Measurements from ENCODE around the gene GANC. TPM values are rescaled to one million over a fixed set of nuclear protein-coding genes. Genes with fewer than 3 reads are reported as not detected.
"Not testable (repeated sequence)": the region's sequence is repeated elsewhere in the genome, so short reads cannot be mapped to it uniquely, and the experiment has no call there.

GANC gene
- polyA plus RNA-seq, 6 donors from 2014 or later, result 20.8 to 48.7 (median 36.6) TPM

DNA sequence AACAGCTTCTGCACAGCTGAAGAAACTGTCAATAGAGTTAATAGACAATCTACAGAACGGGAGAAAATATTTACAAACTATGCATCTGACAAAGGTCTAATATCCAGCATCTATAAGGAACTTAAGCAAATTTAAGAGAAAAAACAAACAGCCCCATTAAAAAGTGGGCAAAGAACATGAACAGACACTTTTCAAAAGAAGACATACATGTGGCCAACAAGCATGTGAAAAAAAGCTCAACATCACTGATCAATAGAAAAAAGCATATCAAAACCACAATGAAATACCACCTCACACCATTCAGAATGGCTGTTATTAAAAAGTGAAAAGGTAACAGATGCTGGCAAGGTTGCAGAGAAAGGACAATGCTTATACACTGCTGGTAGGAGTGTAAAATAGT is 63.6 kb downstream of the GANC start:
- not testable (repeated sequence) for H3K4me1 Mint-ChIP-seq, H3K27ac Mint-ChIP-seq

DNA sequence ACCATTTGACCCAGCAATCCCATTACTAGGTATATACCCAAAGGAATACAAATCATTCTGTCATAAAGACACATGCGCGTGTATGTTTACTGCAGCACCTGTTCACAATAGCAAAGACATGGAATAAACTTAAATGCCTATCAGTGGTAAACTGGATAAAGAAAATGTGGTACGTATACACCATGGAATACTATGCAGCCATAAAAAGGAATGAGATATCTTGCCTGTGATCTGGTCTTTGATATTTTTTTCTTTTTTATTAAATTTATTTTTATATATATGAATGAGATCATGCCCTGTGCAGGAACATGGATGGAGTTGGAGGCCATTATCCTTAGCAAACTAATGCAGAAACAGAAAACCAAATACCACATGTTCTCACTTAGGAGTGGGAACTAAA is 64.1 kb downstream of the GANC start:
- ATAC-seq (ENCODE audit: low read depth in 2 of 2); DNase-seq; H3K4me1 Mint-ChIP-seq; H3K27me3 Mint-ChIP-seq; H3K4me3 Mint-ChIP-seq: not testable (repeated sequence)
- Mint-ChIP-seq H3K36me3 (peaks cover 10 to 15% of the 10 kb centered on the region in 2 donors), H3K9me3 (peaks cover 0 to 22% (median 15%) of the 10 kb centered on the region in 7 donors), H3K27ac (peak overlapping the region in 2 of 6 donors; percentile 76 to 79)

More for the DNA sequence above, 63.6 kb downstream of the GANC start:
- H3K27me3 Mint-ChIP-seq; DNase-seq; H3K4me3 Mint-ChIP-seq; ATAC-seq (ENCODE audit: low read depth in 2 of 2): not testable (repeated sequence)
- H3K9me3 Mint-ChIP-seq, result peaks cover 0 to 22% (median 15%) of the 10 kb centered on the region in 7 donors
- peaks cover 10 to 15% of the 10 kb centered on the region in 2 donors for H3K36me3 Mint-ChIP-seq

DNA sequence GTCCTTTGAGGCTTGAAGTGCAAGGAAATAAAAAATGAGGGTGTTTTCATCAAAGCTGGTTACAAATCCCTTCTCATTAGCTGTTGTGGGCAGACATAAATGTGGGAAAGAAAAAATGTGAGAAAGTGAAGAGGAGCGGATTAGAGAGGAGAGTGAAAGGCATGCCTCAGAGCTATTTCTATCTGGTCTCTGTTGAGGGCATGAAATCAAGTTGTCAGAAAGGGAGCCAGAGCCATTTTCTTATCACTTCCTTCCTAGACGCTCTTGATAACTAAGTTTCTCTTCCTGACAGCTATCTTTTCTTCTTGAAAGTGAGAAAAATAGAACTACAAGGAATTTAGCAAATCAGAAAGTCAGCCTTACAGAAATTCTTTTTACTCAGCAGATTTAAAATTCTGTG is 65.5 kb downstream of the GANC start:
- H3K36me3 Mint-ChIP-seq, result peaks cover 17 to 24% of the 10 kb centered on the region in 2 donors
- peaks cover 0 to 22% (median 15%) of the 10 kb centered on the region in 7 donors for H3K9me3 Mint-ChIP-seq
- peak overlapping the region in 1 of 6 donors; percentile 30 for H3K27ac Mint-ChIP-seq
- H3K27me3 Mint-ChIP-seq, result no peaks in the 10 kb centered on the region
- no peak for ATAC-seq (ENCODE audit: low read depth in 2 of 2)
- H3K4me3 Mint-ChIP-seq, result no peak overlapping the region
- no peaks in the 10 kb centered on the region for H3K4me1 Mint-ChIP-seq
- no peak for DNase-seq

DNA sequence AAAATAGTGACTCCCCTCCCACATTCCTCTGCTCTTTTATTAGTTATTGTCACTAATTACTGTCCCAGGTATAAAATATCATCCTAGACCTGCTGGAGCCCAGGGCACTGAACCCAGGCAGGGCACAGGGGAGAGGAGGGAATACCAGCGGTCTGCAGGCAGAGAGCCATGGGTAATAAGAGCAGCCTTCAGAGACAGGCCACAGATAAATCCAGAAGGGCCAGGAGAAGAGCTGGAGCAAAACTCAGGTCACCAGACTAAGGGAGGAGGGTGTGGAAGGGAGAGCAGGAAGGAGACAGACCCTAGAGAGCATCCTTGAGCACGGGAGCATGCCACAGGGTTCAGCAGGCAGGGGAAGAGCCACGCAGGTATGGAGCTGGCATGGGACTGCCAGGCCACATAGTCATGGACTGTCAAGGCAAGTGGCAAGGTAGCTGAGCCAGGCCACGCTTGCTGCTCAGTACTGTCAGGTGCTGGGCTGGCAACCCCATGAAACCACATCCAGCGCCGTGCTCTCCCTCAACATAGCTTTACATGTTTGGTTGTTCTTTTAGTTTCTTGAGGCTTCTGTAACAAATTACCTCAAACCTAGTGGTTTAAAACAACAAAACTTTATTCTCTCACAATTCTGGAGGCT is 70.7 kb downstream of the GANC start:
- H3K9me3 Mint-ChIP-seq, result no peaks in the 10 kb centered on the region
- DNase-seq (no peak), ATAC-seq (ENCODE audit: low read depth in 2 of 2) (no peak)
- H3K4me3 Mint-ChIP-seq, result peak overlapping the region in 1 of 8 donors; percentile 31
- H3K4me1 Mint-ChIP-seq, result no peaks in the 10 kb centered on the region
- H3K27ac Mint-ChIP-seq, result peak overlapping the region in 2 of 6 donors; percentile 36 to 47
- no peaks in the 10 kb centered on the region for H3K27me3 Mint-ChIP-seq
- peaks cover 28 to 50% of the 10 kb centered on the region in 2 donors for H3K36me3 Mint-ChIP-seq

DNA sequence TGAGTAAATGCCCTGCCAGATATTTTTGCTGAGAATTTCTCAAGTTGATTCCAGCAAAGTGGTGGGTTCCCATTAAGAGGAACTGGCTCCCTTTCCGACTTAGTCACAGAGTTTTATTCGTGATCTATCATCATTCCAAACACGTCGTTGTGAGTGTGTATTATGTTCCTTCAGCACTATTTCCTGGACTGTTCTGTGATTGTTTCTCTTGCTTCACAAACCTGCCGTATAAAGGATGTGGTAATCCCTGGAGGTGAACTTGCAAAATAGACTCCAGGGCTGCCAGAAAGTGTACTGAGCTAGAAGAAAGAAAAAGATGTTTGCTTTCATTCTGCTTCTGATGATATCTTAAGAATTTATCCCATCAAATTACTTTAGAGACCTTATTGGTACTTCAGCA is 71.8 kb downstream of the GANC start:
- no peak for ATAC-seq (ENCODE audit: low read depth in 2 of 2)
- Mint-ChIP-seq H3K36me3 (peaks cover 28 to 52% of the 10 kb centered on the region in 2 donors), H3K27me3 (no peaks in the 10 kb centered on the region), H3K9me3 (no peaks in the 10 kb centered on the region), H3K4me1 (no peaks in the 10 kb centered on the region), H3K27ac (no peak overlapping the region), H3K4me3 (no peak overlapping the region)
- DNase-seq, result no peak

DNA sequence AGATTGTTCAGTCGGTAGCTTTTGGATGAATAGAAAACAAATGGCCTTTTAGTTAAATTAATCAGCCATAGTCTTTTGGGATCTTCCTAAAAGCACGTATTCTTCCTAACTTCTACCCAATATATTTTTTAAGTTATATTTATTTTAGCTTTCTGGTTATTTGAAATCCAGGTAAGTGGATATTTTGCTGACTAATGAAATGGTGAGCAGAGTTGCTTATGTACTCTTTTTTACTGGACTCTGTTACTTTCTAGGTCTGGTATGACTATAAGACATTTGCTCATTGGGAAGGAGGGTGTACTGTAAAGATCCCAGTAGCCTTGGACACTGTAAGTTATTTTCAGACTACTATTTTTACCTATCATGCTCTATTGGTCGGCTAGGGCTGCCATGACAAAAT is 72.5 kb downstream of the GANC start:
- no peak for ATAC-seq (ENCODE audit: low read depth in 2 of 2)
- H3K36me3 Mint-ChIP-seq, result peaks cover 28 to 55% of the 10 kb centered on the region in 2 donors
- no peaks in the 10 kb centered on the region for H3K27me3 Mint-ChIP-seq
- H3K9me3 Mint-ChIP-seq, result no peaks in the 10 kb centered on the region
- H3K4me3 Mint-ChIP-seq, result no peak overlapping the region
- H3K27ac Mint-ChIP-seq, result peak overlapping the region in 1 of 6 donors; percentile 4
- H3K4me1 Mint-ChIP-seq, result no peaks in the 10 kb centered on the region
- no peak for DNase-seq

DNA sequence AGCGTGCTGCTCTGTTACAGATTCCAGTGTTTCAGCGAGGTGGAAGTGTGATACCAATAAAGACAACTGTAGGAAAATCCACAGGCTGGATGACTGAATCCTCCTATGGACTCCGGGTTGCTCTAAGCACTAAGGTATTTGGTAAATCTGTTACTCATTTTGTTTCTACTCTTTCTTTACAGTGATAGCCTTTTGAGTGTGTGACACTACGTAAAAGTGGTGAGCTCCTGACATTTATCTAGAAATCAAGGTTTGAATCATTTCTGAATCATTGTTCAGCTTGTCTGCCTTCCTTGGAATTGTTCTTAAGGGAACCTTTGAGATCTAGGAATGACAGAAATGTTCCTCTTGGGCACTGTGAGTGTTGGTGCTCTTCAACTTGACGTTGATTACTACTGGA is 75.1 kb downstream of the GANC start:
- no peaks in the 10 kb centered on the region for H3K27me3 Mint-ChIP-seq
- ATAC-seq (ENCODE audit: low read depth in 2 of 2) (no peak), DNase-seq (no peak)
- no peaks in the 10 kb centered on the region for H3K9me3 Mint-ChIP-seq
- H3K4me1 Mint-ChIP-seq, result no peaks in the 10 kb centered on the region
- H3K4me3 Mint-ChIP-seq, result no peak overlapping the region
- peak overlapping the region in 1 of 6 donors; percentile 39 for H3K27ac Mint-ChIP-seq
- H3K36me3 Mint-ChIP-seq, result peaks cover 40 to 69% of the 10 kb centered on the region in 2 donors

DNA sequence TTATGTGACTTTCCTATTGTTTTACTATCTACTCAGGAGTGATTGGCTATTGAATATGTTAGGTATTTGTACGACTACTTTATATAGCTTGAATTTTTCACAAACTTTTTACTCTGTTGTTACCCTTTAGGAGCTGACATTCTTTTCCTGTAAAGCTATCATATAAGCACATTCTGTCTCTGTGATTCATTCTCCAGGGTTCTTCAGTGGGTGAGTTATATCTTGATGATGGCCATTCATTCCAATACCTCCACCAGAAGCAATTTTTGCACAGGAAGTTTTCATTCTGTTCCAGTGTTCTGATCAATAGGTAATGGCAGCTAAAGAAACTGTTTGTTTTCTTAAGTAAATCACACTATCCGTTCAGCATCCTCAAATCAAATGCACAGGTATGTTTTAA is 76.2 kb downstream of the GANC start:
- Mint-ChIP-seq H3K4me3 (no peak overlapping the region), H3K4me1 (no peaks in the 10 kb centered on the region), H3K27ac (peak overlapping the region in 2 of 6 donors; percentile 2 to 55), H3K9me3 (no peaks in the 10 kb centered on the region), H3K27me3 (no peaks in the 10 kb centered on the region), H3K36me3 (peaks cover 35 to 66% of the 10 kb centered on the region in 2 donors)
- DNase-seq, result no peak
- no peak for ATAC-seq (ENCODE audit: low read depth in 2 of 2)

DNA sequence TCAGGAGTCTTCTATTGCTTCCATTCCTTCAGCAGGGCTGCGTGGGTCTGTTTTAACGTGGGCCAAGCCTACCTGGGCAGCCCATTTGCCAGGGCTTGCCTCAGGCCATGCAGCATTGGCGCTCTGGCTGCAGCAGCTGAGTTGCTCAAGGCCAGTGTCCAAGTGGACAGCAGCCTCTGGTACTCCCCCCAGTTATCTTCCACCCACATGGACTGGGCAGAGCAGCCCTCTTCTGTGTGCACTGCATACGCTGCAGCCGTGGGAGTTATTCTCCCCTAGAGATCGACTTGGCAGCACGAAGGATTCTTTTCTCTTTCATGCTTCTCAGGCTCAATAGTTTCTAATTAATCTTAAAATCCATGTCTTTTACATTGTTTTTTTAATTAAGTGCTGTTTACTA is 79.4 kb downstream of the GANC start:
- Mint-ChIP-seq H3K4me1 (no peaks in the 10 kb centered on the region), H3K36me3 (peaks cover 22 to 40% of the 10 kb centered on the region in 2 donors), H3K27ac (no peak overlapping the region), H3K27me3 (no peaks in the 10 kb centered on the region), H3K9me3 (no peaks in the 10 kb centered on the region), H3K4me3 (no peak overlapping the region)
- ATAC-seq (ENCODE audit: low read depth in 2 of 2) (no peak), DNase-seq (no peak)

GRCh38 chr15:42353061-42353460 is 80.1 kb downstream of the GANC start:
- H3K27me3 Mint-ChIP-seq, result no peaks in the 10 kb centered on the region
- H3K27ac Mint-ChIP-seq, result peak overlapping the region in 1 of 6 donors; percentile 53
- no peak overlapping the region for H3K4me3 Mint-ChIP-seq
- DNase-seq (no peak), ATAC-seq (ENCODE audit: low read depth in 2 of 2) (no peak)
- peaks cover 22 to 36% of the 10 kb centered on the region in 2 donors for H3K36me3 Mint-ChIP-seq
- H3K9me3 Mint-ChIP-seq, result no peaks in the 10 kb centered on the region
- no peaks in the 10 kb centered on the region for H3K4me1 Mint-ChIP-seq

DNA sequence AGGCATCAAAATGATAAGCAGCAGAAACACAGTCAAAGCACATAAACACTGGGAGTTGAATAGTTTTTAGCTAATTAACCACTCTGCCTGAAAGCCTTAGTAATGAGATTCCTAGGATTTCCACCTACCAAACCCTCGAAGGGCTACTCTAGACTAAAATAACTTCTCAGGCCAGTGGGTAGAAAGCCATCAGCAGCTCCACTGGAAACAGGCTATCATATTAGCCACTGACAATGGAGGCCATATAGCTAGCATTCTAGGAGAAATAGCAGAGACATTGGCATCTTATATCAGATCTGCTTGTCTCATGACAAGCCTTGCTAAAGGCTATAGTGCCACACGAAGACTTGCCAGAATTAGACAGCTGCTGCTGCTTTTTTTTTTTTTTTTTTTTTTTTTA is 81.8 kb downstream of the GANC start:
- Mint-ChIP-seq H3K4me1 (peaks cover 0 to 4% (median 0%) of the 10 kb centered on the region in 3 donors), H3K9me3 (no peaks in the 10 kb centered on the region), H3K27ac (no peak overlapping the region), H3K36me3 (peaks cover 25 to 30% of the 10 kb centered on the region in 2 donors), H3K4me3 (no peak overlapping the region), H3K27me3 (no peaks in the 10 kb centered on the region)
- DNase-seq, result no peak
- no peak for ATAC-seq (ENCODE audit: low read depth in 2 of 2)

DNA sequence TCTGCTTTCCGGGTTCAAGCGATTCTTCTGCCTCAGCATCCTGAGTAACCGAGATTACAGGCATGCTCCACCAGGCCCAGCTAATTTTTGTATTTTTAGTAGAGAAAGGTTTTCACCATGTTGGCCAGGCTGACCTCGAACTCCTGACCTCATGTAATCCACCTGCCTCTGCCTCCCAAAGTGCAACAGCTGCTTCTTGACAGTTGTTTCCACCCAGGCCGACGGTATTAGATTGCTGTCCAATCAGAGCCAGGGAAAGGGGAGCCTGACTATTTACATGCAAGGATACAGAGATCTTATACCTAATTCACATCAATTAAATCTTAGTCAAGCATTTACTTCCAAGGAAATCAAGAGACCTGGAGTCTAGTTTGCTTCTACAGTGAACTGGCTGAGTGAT is 82.3 kb downstream of the GANC start:
- H3K9me3 Mint-ChIP-seq, result no peaks in the 10 kb centered on the region

DNA sequence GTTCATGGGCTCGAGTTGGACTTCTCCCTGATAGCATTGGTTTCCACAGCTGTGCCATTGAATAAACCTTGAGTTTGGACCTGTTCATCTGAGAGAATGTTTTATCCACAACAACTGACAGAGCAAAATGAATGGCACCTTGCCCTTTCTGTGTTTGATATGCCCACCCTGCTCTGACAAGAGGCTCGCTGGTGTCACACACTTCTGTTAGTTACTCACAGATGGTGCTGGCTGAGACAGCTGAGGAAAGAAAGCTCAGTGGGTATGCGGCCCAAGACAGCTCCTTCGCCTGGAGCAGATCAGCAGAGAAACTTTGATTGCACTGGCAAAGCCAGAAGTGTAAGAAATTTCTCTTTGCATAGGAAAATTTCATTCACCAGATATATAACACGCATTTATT is 83.8 kb downstream of the GANC start:
- Mint-ChIP-seq H3K9me3 (no peaks in the 10 kb centered on the region), H3K4me1 (peaks cover 0 to 4% (median 0%) of the 10 kb centered on the region in 3 donors), H3K4me3 (no peak overlapping the region), H3K36me3 (peaks cover 11 to 24% of the 10 kb centered on the region in 2 donors), H3K27ac (no peak overlapping the region), H3K27me3 (no peaks in the 10 kb centered on the region)
- ATAC-seq (ENCODE audit: low read depth in 2 of 2), result no peak
- no peak for DNase-seq

More for the DNA sequence above, 82.3 kb downstream of the GANC start:
- no peaks in the 10 kb centered on the region for H3K27me3 Mint-ChIP-seq
- ATAC-seq (ENCODE audit: low read depth in 2 of 2) (no peak), DNase-seq (no peak)
- H3K4me3 Mint-ChIP-seq, result no peak overlapping the region
- H3K4me1 Mint-ChIP-seq, result peaks cover 0 to 4% (median 0%) of the 10 kb centered on the region in 3 donors
- peaks cover 21 to 30% of the 10 kb centered on the region in 2 donors for H3K36me3 Mint-ChIP-seq
- no peak overlapping the region for H3K27ac Mint-ChIP-seq

- H3K4me1 Mint-ChIP-seq, result peaks cover 0 to 4% (median 0%) of the 10 kb centered on the region in 3 donors
- H3K36me3 Mint-ChIP-seq, result peaks cover 3 to 13% of the 10 kb centered on the region in 2 donors
- H3K27ac Mint-ChIP-seq, result peak overlapping the region in 1 of 6 donors; percentile 50
- ATAC-seq (ENCODE audit: low read depth in 2 of 2) (no peak), DNase-seq (no peak)
- no peak overlapping the region for H3K4me3 Mint-ChIP-seq
- H3K27me3 Mint-ChIP-seq, result no peaks in the 10 kb centered on the region
- no peaks in the 10 kb centered on the region for H3K9me3 Mint-ChIP-seq
Observed at GRCh38 chr15:42358141-42358540, 85.1 kb downstream of the GANC start.

Data from naive B cell (primary cell).